HCT116 (cell line): ENCODE measurements around the gene POGK. TPM values are rescaled to one million over a fixed set of nuclear protein-coding genes. Genes with fewer than 3 reads are reported as not detected.

ENCODE experiments used
- ATAC-seq: fragments of 200-7000 bp; cut with Tn5 transposase; 2 replicates; pipeline ENCODE4 v1.9.1; 2020; ENCODE audit warnings: mild to moderate bottlenecking, moderate library complexity
- BruUV-seq: library from RNA; stranded (reverse); fragments of 400-500 nt; replicated peaks from 2 replicates; lab custom pipeline; 2021; lab: Mats Ljungman, UMichigan
- CTCF ChIA-PET: fragments of 300-600 bp; sonication (Branson Sonifier 250); formaldehyde crosslinking; loops from one replicate; lab custom pipeline; 2021; ENCODE audit warnings: antibody characterized with exemption; lab: Charles Lee
- POLR2A ChIA-PET: fragments of 300-600, 350-600 bp; sonication (Branson Sonifier 250); formaldehyde crosslinking; loops from one replicate; lab custom pipeline; 2021; ENCODE audit warnings: antibody characterized with exemption; lab: Charles Lee
- RAD21 ChIA-PET, 2 experiments: fragments of 300-600 bp; sonication (Branson Sonifier 250); formaldehyde crosslinking; loops; one replicate each; lab custom pipeline; 2023; ENCODE audit warnings: low total read pairs in 2 of 2; ENCODE audit not compliant: uncharacterized antibody in 2 of 2, unreplicated experiment in 2 of 2, low non-redundant PET in 1 of 2; lab: Charles Lee
- DNase-seq: peaks from one replicate; pipeline ENCODE4 v3.0.0-alpha.2; 2010; ENCODE audit warnings: low read depth, low spot score
- H2AFZ ChIP-seq: fragments of 200-600 bp; shearing (Covaris generic), sonication (generic); 2 replicates; pipeline ENCODE4 v1.6.1; 2017; ENCODE audit warnings: low read depth, mixed run types, mixed read lengths, antibody characterized with exemption, low read length; ENCODE audit not compliant: poor library complexity, severe bottlenecking
- H3K27ac ChIP-seq: 2 replicates; pipeline ENCODE4 v1.5.1; 2012; ENCODE audit warnings: low read depth, low read length
- H3K27me3 ChIP-seq: fragments of 200-600 bp; sonication (generic); 2 replicates; pipeline ENCODE4 v1.6.1; 2016; ENCODE audit warnings: mixed run types, low read length, mixed read lengths; ENCODE audit not compliant: insufficient read depth
- H3K36me3 ChIP-seq, 2 experiments: fragments of 200-500 bp in 1 of 2; fragments of 200-600 bp in 1 of 2; sonication (Bioruptor generic) in 1 of 2; sonication (generic) in 1 of 2; 2 replicates each; pipeline versions ENCODE4 v1.5.1 to v1.6.1; 2014 to 2016; ENCODE audit warnings: low read length in 2 of 2, inconsistent platforms in 1 of 2, mixed read lengths in 1 of 2, mixed run types in 1 of 2; ENCODE audit not compliant: insufficient read depth in 2 of 2, control insufficient read depth in 1 of 2
- H3K4me1 ChIP-seq, 2 experiments: fragments of 200-600 bp in 1 of 2; sonication (generic) in 1 of 2; 2 replicates each; pipeline versions ENCODE4 v1.5.1 to v1.6.1; 2012 to 2017; ENCODE audit warnings: low read length in 2 of 2, inconsistent platforms in 1 of 2, mild to moderate bottlenecking in 1 of 2, mixed read lengths in 1 of 2, mixed run types in 1 of 2, moderate library complexity in 1 of 2; ENCODE audit not compliant: insufficient read depth in 2 of 2, control insufficient read depth in 1 of 2
- H3K4me2 ChIP-seq: fragments of 200-600 bp; sonication (generic); 2 replicates; pipeline ENCODE4 v1.6.1; 2017; ENCODE audit warnings: mixed run types, low read length, mixed read lengths
- H3K4me3 ChIP-seq, 2 experiments: fragments of 200-600 bp in 1 of 2; sonication (generic) in 1 of 2; replicated peaks in 1 of 2; 2 replicates each; pipeline ENCODE4 v1.5.1; 2011 to 2016; ENCODE audit warnings: low read length in 2 of 2, control low read depth in 1 of 2, low read depth in 1 of 2, mild to moderate bottlenecking in 1 of 2, mixed read lengths in 1 of 2, mixed run types in 1 of 2
- H3K79me2 ChIP-seq: fragments of 200-600 bp; sonication (generic); 2 replicates; pipeline ENCODE4 v1.6.1; 2017; ENCODE audit warnings: mild to moderate bottlenecking, mixed run types, low read length, moderate library complexity, mixed read lengths; ENCODE audit not compliant: insufficient read depth
- H3K9ac ChIP-seq: fragments of 200-600 bp; sonication (generic); 2 replicates; pipeline ENCODE4 v1.6.1; 2016; ENCODE audit warnings: low read length, mixed read lengths
- H3K9me2 ChIP-seq: fragments of 200-600 bp; sonication (generic), shearing (Covaris generic); 2 replicates; pipeline ENCODE4 v1.6.1; 2017; ENCODE audit warnings: mixed run types, mild to moderate bottlenecking, moderate library complexity; ENCODE audit not compliant: insufficient read depth
- H3K9me3 ChIP-seq, 2 experiments: fragments of 200-500 bp in 1 of 2; fragments of 200-600 bp in 1 of 2; sonication (Bioruptor generic) in 1 of 2; sonication (generic) in 1 of 2; 2 replicates each; pipeline ENCODE4 v1.6.1; 2014 to 2017; ENCODE audit warnings: low read length in 2 of 2, mixed read lengths in 2 of 2, inconsistent platforms in 1 of 2, low read depth in 1 of 2, mild to moderate bottlenecking in 1 of 2, mixed run types in 1 of 2, moderate library complexity in 1 of 2; ENCODE audit not compliant: control insufficient read depth in 1 of 2, insufficient read depth in 1 of 2
- H4K20me1 ChIP-seq: fragments of 200-600 bp; sonication (generic), shearing (Covaris generic); 2 replicates; pipeline ENCODE4 v1.6.1; 2017; ENCODE audit warnings: mixed run types, mild to moderate bottlenecking, moderate library complexity; ENCODE audit not compliant: insufficient read depth
- CBX3 ChIP-seq: IDR thresholded peaks from 2 replicates; pipeline ENCODE4 v1.6.1; 2012; ENCODE audit warnings: low read depth
- CEBPB ChIP-seq: IDR thresholded peaks from 2 replicates; pipeline ENCODE4 v1.6.1; 2012; ENCODE audit warnings: low read depth
- EZH2phosphoT487 ChIP-seq: fragments of 200-600 bp; IDR thresholded peaks from 2 replicates; pipeline ENCODE4 v1.6.1; 2018; ENCODE audit warnings: antibody characterized with exemption, borderline replicate concordance
- JUND ChIP-seq: IDR thresholded peaks from 2 replicates; pipeline ENCODE4 v1.6.1; 2012
- POLR2AphosphoS5 ChIP-seq: IDR thresholded peaks from 2 replicates; pipeline ENCODE4 v1.6.1; 2011; ENCODE audit warnings: mild to moderate bottlenecking, low read depth, low read length, moderate library complexity
- SP1 ChIP-seq: IDR thresholded peaks from 2 replicates; pipeline ENCODE4 v1.6.1; 2012; ENCODE audit warnings: low read depth
- TCF7L2 ChIP-seq: IDR thresholded peaks from 2 replicates; pipeline ENCODE4 v1.7.0; 2011; ENCODE audit warnings: borderline replicate concordance, inconsistent platforms; ENCODE audit not compliant: insufficient read depth, insufficient read length; ENCODE audit errors: extremely low read depth
- ZFX ChIP-seq: fragments of 450-650 bp; IDR thresholded peaks from 2 replicates; pipeline ENCODE4 v1.6.1; 2017
- ZNF274 ChIP-seq: fragments of 200-500 bp; sonication (Bioruptor generic); IDR thresholded peaks from 2 replicates; pipeline ENCODE4 v1.6.1; 2014; ENCODE audit warnings: mild to moderate bottlenecking, low read depth, low read length, inconsistent platforms
- intact Hi-C: fragments of 100-400 bp; cut with micrococcal nuclease; formaldehyde crosslinking; loops from 2 replicates; pipeline ENCODE4 v1.10.0; 2022
- total RNA-seq: library from RNA; stranded (reverse); gene quantifications from one replicate; pipeline ENCODE4 v1.2.1, GENCODE V29; 2021; ENCODE audit not compliant: unreplicated experiment
- TF ChIP-seq, protein P1 (sequence below): IDR thresholded peaks from 2 replicates; pipeline ENCODE4 v1.6.1; 2012; ENCODE audit warnings: low read depth
- TF ChIP-seq, protein P2 (sequence below): IDR thresholded peaks from 2 replicates; pipeline ENCODE4 v1.6.1; 2012
- TF ChIP-seq, protein P3 (sequence below): IDR thresholded peaks from 2 replicates; pipeline ENCODE4 v1.6.1; 2011; ENCODE audit warnings: mild to moderate bottlenecking, low read length, moderate library complexity; ENCODE audit not compliant: insufficient replicate concordance; ENCODE audit errors: extremely low read depth

The POGK gene
- total RNA-seq, 1 experiment from 2014 or later = 35.6 TPM

DNA sequence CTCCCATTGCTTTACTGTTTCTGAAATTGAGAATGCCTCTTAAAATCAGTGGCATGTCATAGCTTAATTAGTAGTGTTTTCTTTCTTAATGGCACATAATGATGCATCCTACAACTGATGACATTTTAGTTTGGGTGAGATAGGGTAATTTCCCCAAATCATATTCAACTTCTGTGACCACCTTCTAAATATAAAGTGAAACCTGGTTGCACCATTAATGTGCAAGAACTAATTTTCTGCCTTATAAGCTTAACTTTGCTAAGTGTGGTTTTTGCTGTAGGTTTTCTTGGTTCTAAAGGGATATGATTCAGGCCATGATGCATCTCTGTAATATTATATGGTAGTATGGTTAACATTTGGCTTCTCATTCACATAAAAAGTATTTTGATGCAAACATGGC, 8.9 kb downstream of the POGK start:
- no peak for DNase-seq
- ChIA-PET RAD21 (no interaction called here), POLR2A (interaction anchor here (0.8 kb wide), 1 partner anchor 9 kb away, joined by 3 read pairs; the partner anchor contains the start of gene POGK)
- TF ChIP-seq JUND (no peak), CBX3 (no peak), CEBPB (no peak), TCF7L2 (no peak), ZFX (no peak), ZNF274 (no peak), POLR2AphosphoS5 (no peak), EZH2phosphoT487 (no peak), SP1 (no peak)
- TF ChIP-seq, protein P1, sequence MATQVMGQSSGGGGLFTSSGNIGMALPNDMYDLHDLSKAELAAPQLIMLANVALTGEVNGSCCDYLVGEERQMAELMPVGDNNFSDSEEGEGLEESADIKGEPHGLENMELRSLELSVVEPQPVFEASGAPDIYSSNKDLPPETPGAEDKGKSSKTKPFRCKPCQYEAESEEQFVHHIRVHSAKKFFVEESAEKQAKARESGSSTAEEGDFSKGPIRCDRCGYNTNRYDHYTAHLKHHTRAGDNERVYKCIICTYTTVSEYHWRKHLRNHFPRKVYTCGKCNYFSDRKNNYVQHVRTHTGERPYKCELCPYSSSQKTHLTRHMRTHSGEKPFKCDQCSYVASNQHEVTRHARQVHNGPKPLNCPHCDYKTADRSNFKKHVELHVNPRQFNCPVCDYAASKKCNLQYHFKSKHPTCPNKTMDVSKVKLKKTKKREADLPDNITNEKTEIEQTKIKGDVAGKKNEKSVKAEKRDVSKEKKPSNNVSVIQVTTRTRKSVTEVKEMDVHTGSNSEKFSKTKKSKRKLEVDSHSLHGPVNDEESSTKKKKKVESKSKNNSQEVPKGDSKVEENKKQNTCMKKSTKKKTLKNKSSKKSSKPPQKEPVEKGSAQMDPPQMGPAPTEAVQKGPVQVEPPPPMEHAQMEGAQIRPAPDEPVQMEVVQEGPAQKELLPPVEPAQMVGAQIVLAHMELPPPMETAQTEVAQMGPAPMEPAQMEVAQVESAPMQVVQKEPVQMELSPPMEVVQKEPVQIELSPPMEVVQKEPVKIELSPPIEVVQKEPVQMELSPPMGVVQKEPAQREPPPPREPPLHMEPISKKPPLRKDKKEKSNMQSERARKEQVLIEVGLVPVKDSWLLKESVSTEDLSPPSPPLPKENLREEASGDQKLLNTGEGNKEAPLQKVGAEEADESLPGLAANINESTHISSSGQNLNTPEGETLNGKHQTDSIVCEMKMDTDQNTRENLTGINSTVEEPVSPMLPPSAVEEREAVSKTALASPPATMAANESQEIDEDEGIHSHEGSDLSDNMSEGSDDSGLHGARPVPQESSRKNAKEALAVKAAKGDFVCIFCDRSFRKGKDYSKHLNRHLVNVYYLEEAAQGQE = no peak
- TF ChIP-seq, protein P2, sequence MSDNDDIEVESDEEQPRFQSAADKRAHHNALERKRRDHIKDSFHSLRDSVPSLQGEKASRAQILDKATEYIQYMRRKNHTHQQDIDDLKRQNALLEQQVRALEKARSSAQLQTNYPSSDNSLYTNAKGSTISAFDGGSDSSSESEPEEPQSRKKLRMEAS = no peak
- TF ChIP-seq, protein P3, sequence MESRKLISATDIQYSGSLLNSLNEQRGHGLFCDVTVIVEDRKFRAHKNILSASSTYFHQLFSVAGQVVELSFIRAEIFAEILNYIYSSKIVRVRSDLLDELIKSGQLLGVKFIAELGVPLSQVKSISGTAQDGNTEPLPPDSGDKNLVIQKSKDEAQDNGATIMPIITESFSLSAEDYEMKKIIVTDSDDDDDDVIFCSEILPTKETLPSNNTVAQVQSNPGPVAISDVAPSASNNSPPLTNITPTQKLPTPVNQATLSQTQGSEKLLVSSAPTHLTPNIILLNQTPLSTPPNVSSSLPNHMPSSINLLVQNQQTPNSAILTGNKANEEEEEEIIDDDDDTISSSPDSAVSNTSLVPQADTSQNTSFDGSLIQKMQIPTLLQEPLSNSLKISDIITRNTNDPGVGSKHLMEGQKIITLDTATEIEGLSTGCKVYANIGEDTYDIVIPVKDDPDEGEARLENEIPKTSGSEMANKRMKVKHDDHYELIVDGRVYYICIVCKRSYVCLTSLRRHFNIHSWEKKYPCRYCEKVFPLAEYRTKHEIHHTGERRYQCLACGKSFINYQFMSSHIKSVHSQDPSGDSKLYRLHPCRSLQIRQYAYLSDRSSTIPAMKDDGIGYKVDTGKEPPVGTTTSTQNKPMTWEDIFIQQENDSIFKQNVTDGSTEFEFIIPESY = no peak
- TF ChIP-seq, all 23 proteins: peak for 0
- no peak overlapping the region for H3K4me2 ChIP-seq
- no peak overlapping the region for H3K4me3 ChIP-seq
- no peaks in the 10 kb centered on the region for H3K9me3 ChIP-seq
- H3K9ac ChIP-seq = no peak overlapping the region
- peaks cover 54 to 86% of the 10 kb centered on the region in 2 experiments for H3K36me3 ChIP-seq
- no peak overlapping the region for H2AFZ ChIP-seq
- CTCF ChIA-PET = no interaction called here
- ATAC-seq = no peak
- BruUV-seq = no TSS peak
- peaks cover 85% of the 10 kb centered on the region for H3K79me2 ChIP-seq
- intact Hi-C loops = no loop called here
- H3K9me2 ChIP-seq = no peaks in the 10 kb centered on the region
- peaks cover 10% of the 10 kb centered on the region; the same call in 1 of the 2 replicates for H4K20me1 ChIP-seq
- no peak overlapping the region for H3K27ac ChIP-seq
- H3K27me3 ChIP-seq = no peaks in the 10 kb centered on the region
- H3K4me1 ChIP-seq = no peaks in the 10 kb centered on the region
